NCI-H2227 (cell line): ENCODE results near the gene RFPL4A.

Experiments
- DNase-seq: peaks from one replicate; lab custom pipeline; 2025; ENCODE audit not compliant: unreplicated experiment; lab: John Stamatoyannopoulos, UW

RFPL4A gene

GRCh38 chr19:55802281-55802680, 43.4 kb downstream of the RFPL4A start:
- no peak for DNase-seq

GRCh38 chr19:55809381-55810058, 50.6 kb downstream of the RFPL4A start:
- DNase-seq = peak; percentile 90

- no peak for DNase-seq
Observed at GRCh38 chr19:55811340-55811739, 52.4 kb downstream of the RFPL4A start.

GRCh38 chr19:55812449-55812848, 53.6 kb downstream of the RFPL4A start:
- DNase-seq = no peak
